Non-pigmented ciliary epithelial cell (primary cell): ENCODE results near the gene PLK5.

ENCODE experiments used
- DNase-seq: peaks from one replicate; pipeline ENCODE4 v3.0.0-alpha.2; 2010; ENCODE audit warnings: low read depth

The PLK5 gene

DNA sequence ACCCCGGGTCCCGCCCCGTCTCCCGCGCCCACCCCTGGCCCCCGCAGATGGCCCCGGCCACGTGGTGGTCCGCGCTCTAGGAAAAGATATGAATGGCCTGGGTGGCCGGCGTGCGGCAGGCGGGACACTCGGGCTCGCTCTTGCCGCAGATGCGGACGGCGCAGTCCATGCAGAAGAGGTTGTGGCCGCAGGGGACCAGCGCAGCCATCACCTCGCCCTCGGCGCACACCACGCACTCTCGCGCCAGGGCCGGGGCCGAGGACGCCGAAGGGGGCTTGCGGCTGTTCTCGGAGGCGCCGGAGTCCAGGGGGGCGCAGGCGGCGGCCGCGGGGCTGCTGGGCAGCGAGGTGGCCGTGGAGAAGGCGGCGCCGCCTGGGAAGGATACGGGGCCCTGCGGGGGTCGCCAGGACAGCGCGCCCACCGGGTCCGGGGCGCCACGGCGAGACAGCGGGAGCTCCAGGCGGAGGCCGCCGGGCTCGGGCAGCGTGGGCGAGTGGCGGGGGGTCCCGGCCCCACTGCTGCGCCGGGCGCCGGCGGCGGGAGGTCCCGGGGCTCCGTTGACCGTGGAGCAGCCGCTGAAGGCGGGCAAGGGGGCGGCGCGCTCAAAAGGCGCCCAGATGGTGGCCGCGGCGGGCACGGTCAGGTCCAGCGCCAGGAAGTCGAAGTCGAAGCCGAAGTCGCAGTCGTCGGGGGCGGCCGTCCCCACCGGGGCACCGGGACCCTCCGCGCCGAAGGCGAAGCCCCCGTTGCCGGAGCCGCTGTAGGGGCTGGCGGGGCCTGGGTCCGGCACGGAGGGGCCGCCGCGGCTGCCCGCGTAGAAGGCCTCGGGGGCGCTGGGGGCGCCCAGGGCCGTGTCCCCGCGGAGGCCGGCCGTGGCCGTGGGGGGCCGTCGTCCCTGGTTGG, 31.9 kb downstream of the PLK5 start:
- DNase-seq, result no peak

DNA sequence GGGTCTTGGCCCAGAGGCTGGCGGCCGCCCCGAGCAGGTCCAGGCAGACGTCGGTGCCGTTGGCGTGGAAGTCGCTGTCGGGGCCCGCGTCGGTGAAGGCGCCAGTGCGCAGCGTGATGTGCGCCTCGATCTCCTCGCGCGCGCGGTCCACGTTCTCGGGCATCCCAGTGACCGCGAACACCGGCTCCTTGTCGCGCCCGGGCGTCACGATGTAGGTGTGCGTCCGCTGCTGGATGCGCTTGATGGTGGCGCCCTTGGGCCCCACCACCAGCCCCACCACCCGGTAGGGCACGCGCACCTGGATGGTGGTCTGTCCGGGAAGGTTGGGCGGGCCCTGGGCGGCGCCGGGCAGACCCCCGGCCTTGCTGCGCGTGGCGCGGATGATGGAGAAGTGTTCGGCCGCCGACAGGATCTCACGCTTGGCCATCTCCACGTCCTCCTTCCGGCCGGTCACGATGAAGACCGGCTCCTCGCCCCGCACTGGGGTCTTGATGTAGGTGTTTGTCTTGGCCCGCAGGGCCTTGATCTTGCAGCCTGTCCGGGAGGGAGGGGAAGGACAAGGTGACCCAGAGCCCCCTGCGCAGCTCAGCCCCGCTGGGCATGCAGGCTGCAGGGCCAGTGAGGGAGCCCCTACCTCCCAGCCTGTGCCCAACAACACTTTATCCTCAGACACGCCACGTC, 32.7 kb downstream of the PLK5 start:
- DNase-seq, result no peak

DNA sequence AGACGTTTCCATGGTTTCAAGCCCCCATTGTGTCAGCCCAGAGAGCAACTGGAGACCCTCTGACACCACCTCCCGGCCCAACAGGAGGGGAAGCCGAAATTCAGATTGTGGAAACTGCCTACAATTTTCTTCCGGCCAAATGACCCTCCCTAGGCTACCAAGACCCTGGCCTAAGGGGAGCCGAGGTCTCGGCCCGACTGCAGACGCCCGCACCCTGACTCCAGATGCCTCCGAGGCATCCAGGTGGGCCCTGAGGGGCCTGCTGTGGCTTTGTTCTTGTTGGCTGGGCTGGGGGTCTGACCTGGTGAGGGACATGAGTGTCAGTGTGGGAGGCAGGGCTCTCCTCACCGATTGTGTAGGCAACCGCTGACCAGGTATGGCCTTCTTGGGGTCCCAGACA, 34.7 kb downstream of the PLK5 start:
- DNase-seq, result no peak

DNA sequence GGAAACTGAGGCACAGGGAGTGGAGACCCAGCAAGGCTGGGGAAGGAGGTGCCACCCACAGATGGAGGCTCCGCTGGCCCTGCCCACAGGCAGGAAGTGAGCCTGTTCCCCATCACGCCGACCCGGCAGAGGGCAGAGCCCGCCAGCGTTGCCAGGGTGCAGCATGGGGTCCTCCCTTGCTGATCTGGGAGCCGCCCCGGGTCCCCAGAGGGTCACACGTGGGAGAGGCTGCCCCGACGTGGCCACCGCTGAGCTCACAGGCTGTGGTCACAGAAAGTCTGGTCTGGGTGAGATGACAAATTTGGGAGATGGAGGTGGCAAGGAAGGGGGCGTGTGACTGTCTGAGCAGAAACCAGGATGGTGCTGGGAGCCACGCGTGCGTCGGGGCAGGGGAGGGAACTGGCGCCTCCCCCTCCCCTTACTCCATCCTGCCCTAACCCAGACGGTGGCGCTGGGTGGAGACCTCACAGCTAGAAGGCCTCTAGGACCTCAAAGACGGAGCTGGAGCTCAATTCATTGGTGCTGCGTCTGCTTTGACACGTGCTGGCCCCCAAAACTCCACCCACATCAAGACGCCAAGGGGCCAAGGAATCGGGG, 36.5 kb downstream of the PLK5 start:
- no peak for DNase-seq

DNA sequence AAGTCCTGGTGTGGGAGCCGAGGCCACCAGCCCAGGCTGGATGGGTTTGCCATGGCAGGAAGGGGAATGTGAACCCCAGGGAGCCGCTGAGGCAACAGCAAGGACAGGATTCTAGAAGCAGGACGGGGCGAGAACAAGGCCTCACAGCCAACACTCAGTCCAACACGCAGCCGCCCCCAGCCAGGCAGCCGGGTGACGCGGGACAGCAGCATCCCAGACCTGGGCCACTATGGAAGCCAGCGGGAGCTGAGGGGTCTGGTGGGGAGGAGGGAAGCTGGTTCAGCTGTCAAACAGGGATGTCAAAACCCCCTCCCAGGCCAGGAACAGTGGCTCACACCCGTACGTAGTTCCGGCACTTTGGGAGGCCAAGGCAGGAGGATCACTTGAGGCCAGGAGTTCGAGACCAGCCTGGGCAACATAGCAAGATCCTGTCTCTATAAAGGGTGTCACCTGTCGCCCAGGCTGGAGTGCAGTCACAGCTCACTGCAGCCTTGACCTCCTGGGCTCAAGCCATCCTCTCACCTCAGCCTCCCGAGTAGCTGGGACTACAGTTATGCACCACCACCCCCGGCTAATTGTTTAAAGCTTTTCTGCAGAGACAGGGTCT, 37.5 kb downstream of the PLK5 start:
- no peak for DNase-seq

DNA sequence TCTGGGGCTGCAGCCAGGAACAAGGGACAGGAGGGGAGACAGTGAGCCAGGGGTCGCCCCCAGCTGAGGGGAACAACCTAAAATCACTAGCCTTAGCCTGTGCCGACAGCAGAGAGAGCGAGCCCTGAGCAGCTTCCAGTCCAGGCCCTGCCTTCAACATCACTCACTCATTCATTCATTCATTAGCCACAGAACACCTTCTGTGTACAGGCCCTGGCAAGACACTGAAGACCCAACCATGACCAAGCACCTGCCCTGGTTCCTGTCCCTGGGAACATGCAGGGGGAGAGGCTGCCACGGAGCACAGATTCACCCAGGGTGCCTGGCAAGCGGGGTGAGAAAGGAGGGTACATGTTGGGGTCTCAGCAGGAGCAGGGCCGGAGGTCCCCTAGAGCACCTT, 39.4 kb downstream of the PLK5 start:
- no peak for DNase-seq

DNA sequence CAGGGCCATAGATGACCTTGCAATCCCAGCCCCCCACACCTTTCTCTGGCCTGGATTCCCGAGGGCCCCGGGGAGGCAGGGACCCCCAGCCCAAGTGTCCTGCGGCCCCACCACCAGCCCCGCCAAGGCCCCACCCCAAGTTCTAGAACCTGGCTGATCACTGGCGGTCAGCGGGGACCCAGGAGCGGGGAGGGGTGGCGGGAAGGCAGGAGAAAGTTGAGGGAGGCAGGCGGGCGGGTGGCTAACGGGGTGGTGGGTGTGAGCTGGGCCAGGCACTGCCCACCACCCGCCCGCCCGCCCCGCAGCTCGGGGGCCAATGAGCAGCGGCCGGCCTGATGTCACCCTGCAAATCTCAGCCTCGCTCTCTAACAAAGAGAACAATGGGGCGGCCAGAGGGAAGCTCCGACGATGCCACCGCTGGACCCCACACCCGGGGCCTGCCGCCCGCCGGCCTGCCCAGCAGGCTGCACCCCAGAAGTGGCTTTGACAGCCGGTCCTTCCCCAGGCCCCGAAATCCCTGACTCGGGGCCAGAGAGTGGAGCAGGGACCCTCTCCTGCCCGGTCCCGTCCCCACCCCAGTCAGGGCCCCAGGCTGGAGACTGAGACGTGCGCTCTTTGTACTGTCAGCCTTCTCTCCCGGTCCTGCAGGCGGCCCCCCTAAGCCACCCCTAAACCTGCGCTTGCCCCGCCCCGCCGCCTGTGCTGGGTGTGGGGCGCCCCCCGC, 42.7 kb downstream of the PLK5 start:
- DNase-seq, result peak; percentile 35

DNA sequence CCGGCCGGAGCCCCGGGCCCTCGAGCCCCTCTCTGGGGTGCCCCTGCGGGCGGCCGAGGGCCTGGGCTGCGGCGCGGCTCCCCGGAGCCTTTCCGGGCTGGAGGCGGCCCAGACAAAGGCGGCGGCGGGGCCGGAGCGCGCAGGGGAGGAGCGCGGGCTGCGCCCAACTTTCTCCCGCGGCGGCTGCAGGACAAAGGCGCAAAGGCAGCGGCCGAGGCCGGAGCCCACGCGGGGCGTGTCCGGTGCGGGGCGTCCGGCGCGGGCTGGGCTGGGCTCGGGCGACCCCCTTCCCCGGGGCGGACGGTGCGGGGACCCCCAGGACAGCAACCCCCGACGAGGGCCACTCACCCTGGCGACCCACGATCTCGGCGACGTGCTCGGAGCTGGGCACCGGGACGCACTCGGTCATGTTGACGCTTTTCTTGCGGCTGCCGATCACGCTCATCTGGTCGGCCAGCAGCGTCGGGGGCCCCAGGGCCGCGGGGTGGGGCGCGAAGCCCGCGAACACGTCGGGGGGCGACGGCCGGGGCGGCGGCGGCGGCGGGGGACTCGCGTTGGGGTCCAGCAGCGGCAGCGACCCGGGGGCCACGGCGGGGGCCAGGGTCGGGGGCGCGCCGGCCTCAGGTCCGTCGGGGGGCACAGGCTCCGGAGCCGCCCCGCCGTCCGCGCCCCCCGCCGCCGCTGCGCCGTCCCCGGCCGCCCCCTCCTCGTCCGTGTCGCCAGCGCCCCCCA, 43.4 kb downstream of the PLK5 start:
- DNase-seq, result no peak

DNA sequence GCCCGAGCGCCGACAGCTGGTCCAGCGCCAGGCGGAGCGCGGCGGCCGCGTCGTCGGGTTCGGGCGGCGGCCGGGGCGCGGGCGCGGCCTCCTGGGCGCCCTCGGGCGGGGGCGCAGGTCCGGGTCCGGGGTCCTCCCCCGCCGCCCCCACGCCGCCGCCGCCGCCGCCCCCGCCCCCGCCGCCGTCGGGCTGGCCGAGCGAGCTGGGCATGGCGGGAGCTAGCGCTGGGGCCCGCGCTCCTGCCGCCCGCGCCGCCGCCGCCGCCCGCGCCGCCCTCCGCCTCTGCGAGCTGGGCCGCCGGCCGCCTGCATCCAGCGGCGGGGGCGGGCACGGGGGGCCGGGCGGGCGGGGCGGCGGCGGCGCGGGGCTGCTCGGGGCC, 44.0 kb downstream of the PLK5 start:
- no peak for DNase-seq

DNA sequence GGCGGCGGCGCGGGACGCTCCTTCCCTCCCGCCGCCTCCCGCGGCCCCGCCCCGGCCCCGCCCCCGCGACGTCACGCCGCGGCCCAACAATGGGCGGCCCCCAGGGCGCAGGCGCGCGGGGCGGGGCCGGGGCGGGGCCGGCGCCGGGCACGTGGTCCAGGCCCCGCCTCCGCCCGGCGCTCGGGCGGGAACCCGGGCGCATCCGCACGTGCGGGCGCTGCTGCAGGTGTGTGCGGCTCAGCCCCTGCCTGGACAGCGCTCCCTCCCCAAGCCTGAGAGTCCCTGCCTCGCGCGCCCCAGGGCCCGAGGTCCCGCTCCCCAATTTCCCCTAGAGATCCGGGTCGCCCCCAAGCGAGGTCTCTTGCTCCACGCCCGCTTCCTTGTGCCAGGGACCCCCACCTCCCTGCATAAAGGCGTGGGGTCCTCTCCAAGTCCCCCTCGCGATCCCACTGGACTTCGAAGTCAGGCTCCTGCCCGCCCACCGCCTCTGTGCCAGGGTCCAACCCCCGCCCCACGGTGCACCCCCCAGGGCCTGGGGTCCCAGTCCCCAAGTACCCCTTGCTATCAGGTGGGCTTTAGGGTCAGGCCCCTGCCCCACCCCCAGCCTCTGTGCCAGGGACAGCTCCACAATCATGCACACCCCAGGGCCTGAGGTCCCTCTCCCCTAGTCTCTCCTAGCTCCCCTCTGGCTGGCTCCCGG, 44.6 kb downstream of the PLK5 start, which contains the start of gene MEX3D:
Gene MEX3D (minus strand): TSS at position 6 of the 700 bp plus-strand sequence. CDS start 267 bp downstream, outside the sequence.
- no peak for DNase-seq

DNA sequence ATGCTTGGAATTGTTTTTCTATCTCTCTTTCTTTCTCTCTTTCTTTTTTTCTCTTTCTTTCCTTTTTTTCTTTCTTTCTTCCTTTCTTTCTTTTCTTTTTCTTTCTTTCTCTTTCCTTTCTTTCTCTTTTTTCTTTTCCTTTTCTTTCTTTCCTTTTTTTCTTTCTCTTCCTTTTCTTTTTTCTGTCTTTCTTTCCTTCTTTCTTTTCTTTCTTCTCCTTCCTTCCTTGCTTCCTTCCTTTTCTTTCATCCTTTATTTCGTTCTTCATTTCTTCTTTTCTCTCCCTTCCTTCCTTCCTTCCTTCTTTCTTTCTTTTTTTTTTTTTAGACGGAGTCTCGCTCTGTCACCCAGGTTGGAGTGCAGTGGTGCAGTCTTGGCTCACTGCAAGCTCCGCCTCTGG, 46.1 kb downstream of the PLK5 start:
- DNase-seq, result no peak

DNA sequence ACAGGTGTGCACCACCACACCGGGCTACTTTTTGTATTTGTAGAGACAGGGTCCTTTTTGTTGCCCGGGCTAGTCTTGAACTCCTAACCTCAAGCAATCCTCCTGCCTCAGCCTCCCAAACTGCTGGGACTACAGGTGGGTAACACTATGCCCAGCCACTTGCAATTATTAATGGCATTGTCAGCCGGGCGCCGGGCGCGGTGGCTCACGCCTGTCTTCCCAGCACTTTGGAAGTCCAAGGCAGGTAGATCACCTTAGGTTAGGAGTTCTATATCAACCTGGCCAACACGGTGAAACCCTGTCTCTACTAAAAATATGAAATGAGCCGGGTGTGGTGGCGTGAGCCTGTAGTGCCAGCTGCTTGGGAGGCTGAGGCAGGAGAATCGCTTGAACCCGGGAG, 47.0 kb downstream of the PLK5 start:
- DNase-seq, result no peak

DNA sequence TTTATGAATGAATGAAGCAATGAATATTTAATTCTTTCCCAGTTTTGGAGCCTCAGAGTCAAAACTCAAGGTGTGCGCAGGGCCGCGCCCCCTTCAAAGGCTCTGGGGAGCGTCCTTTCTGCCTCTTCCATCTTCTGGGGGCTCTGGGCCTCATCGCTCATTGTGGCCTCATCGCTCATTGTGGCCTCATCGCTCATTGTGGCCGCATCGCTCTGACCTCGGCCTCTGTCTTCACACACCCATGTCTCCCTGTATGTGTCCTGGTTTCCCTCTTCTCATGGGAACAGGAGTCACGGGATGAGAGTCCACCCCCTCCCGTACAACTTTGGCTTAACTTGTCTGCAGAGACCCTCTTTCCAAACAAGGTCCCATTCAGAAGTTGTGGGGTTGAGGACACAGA, 47.5 kb downstream of the PLK5 start:
- DNase-seq, result no peak

DNA sequence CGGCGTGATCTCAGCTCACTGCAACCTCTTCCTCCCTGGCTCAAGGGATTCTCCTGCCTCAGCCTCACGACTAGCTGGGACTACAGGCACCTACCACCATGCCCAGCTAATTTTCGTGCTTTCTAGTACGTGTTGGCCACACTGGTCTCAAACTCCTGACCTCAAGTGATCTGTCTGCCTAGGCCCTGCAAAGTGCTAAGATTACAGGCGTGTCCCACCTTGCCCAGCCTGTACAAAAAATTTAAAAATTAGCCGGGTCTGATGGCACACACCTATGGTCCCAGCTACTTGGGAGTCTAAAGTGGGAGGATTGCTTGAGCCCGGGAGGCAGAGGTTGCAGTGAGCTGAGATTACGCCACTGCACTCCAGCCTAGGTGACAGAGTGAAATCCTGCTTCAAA, 48.9 kb downstream of the PLK5 start:
- DNase-seq, result no peak

DNA sequence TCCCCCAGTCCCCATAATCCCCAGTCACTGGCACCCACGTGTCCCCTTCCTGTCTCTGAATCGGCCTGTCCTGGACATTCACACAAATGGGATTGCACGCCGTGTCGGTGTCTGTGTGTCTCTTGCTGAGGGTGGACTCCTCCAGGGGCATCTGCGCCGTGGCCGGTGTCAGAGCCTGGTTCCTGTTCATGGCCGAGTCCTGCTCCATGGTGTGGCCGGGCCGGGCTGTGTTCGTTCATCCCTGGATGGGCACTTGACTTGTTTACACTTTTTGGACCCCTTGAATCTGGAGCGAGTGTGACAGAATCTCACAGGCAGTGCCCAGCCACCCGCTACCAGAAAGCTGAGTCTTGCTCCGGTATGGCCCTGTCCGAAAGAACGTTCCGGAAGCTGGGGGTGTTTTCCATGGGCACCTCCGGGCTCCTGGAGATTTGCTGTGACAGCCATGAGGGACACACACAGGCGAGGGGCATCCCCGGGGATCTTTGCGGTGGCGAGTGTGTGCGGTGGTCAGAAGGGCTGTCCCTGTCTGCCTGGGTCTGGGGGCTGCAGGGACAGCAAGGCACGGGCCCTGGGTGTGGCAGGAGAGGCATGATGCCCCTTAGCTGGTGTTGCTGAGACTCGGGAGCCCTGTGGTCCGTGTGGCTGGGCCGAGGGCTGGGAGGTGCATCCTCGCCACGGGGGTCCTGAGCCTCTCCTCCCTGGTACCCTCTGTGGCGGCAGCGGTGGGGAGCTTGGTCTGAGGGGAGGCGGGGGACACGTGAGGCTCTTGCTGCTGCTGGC, 50.7 kb downstream of the PLK5 start:
- no peak for DNase-seq

DNA sequence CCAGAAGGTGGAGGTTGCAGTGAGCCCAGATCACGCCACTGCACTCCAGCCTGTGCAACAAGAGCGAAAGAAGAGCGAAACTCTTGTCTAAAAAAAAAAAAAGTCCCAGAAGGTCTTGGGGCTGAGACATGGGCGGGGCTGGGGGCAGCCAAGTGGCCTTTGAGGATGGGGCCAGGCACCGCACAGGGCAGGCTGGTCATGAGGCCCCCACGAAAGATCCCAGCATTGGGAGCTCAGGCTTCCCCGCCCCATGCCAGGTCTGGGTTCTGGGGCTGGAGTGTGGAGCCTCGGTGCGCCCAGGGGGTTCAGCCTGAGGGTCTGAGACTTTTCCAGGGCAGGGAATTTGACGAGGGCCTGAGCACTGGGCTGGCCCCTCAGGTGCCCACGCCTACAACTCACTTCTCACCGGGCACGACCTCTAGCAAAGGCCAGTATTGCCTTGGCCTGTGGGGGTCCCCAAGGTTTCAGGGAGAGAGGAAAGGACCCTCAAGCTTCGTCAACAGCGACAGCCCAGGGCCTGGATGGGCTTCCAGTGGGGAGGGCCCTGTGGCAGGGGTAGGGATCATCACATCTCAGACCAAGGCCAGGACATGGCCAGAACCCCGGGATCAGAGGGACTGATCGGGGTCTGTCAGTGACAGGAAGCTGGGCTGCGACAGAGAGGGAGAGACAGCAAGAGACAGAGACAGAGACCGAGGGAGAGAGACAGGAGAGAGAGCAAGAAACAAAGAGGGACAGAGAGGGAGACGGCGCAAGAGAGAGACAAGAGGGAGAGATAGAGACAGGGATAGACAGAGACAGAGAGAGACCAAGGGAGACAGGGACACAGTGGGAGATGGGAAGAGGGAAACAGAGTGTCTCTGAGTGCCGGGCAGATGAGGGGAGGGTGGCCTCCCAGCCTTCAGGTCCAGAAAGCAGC, 51.7 kb downstream of the PLK5 start:
- DNase-seq, result no peak

DNA sequence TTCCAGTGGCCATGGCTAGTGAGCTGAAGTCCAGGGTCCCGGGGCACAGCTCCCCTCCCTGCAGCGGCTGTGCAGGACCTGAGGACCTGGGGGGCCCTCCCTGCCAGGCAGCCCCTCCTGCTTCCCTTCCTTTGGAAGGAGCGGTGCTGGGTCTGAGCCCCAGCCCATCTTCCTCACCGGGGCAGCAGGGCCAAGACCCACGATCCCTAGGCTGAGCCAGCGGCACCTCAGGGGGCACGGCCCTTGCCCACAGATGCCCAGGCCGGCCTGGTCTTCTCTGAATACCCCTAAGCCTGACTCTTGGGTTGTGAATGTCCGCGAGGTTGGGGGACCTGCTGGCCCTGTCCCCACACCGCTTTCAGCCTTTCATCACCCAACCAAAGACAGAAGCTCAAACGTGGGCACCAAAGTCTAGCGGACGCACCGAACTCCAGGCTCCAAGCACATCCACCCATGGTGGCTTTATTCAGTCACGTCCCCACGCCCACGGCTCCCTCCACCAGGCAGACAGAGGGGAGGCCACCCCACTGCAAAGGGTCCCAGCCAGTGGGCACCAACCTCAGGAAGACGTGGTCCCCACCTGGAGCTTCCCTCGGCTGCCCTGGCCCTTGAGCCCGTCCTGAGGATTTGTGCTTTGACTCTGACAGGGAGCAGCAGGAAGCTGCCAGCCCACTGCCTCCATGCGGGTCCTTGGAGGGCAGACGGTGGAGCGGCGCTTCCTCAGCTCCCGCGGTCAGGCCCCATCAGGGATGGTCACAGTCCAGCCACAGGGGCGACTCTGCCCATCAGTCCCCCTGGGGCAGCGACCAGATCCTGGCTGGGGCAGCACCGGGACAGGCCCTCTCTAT, 52.6 kb downstream of the PLK5 start:
- no peak for DNase-seq
